Measurements from ENCODE around the gene C3. TPM values are rescaled to one million over a fixed set of nuclear protein-coding genes. Genes with fewer than 3 reads are reported as not detected.
A peak's percentile ranks its signal among the peaks of the same experiment; 100 is the strongest.

C3 gene
- total and polyA plus RNA-seq, 10 donors = 5.8 to 182 (median 27.5) TPM

- Histone ChIP-seq H3K27ac (no peak overlapping the region), H3K9me3 (no peaks in the 10 kb centered on the region), H3K36me3 (no peaks in the 10 kb centered on the region), H3K4me3 (no peak overlapping the region), H3K27me3 (replicated peaks in 1 of 7) (no peaks in the 10 kb centered on the region), H3K4me1 (no peaks in the 10 kb centered on the region)
- intact Hi-C loops (cut with DNase I; ENCODE audit: low total_unique reads) = no loop called here
- peak; percentile 20 for DNase-seq
- no peak for TF ChIP-seq CTCF (IDR thresholded peaks at IDR 0.05 in 8 of 11, conservative IDR thresholded peaks at IDR 0.05 in 3 of 11)
- no peak for TF ChIP-seq POLR2A (IDR thresholded peaks at IDR 0.05)
- no peak for TF ChIP-seq POLR2AphosphoS5 (IDR thresholded peaks at IDR 0.05)
- 79 to 82% (median 80%) methylated on average over 4 of the region's 4 CpGs for WGBS, 5 donors
Observed at GRCh38 chr19:6686628-6686975, 33.8 kb downstream of the C3 start.

- no peaks in the 10 kb centered on the region for H3K36me3 ChIP-seq
- 77 to 82% (median 80%) methylated on average over 15 of the region's 15 CpGs for WGBS, 5 donors
- TF ChIP-seq POLR2A (IDR thresholded peaks at IDR 0.05) = no peak
- no peak for TF ChIP-seq POLR2AphosphoS5 (IDR thresholded peaks at IDR 0.05)
- no peak for TF ChIP-seq CTCF (IDR thresholded peaks at IDR 0.05 in 8 of 11, conservative IDR thresholded peaks at IDR 0.05 in 3 of 11)
Observed at GRCh38 chr19:6685962-6686627, 34.4 kb downstream of the C3 start.

GRCh38 chr19:6685482-6685881 is 35.0 kb downstream of the C3 start:
- Histone ChIP-seq H3K4me1 (no peaks in the 10 kb centered on the region), H3K27ac (no peak overlapping the region), H3K9me3 (peaks cover 0 to 2% (median 0%) of the 10 kb centered on the region in 8 donors), H3K36me3 (no peaks in the 10 kb centered on the region), H3K27me3 (replicated peaks in 1 of 7) (no peaks in the 10 kb centered on the region), H3K4me3 (no peak overlapping the region)
- TF ChIP-seq POLR2AphosphoS5 (IDR thresholded peaks at IDR 0.05) (no peak), CTCF (IDR thresholded peaks at IDR 0.05 in 8 of 11, conservative IDR thresholded peaks at IDR 0.05 in 3 of 11) (no peak), POLR2A (IDR thresholded peaks at IDR 0.05) (no peak)
- peak; percentile 19 for DNase-seq
- intact Hi-C loops (cut with DNase I; ENCODE audit: low total_unique reads) = no loop called here
- WGBS, 5 donors = 82 to 91% (median 84%) methylated on average over 4 of the region's 4 CpGs

More at GRCh38 chr19:6685962-6686627, 34.4 kb downstream of the C3 start:
- peak; percentile 29 for DNase-seq
- Histone ChIP-seq H3K27me3 (replicated peaks in 1 of 7) (no peaks in the 10 kb centered on the region), H3K4me1 (no peaks in the 10 kb centered on the region), H3K4me3 (no peak overlapping the region), H3K27ac (no peak overlapping the region), H3K9me3 (no peaks in the 10 kb centered on the region)
- intact Hi-C loops (cut with DNase I; ENCODE audit: low total_unique reads) = no loop called here

- Histone ChIP-seq H3K36me3 (no peaks in the 10 kb centered on the region), H3K27me3 (replicated peaks in 1 of 7) (no peaks in the 10 kb centered on the region), H3K27ac (no peak overlapping the region), H3K4me1 (no peaks in the 10 kb centered on the region), H3K4me3 (no peak overlapping the region), H3K9me3 (peaks cover 0 to 6% (median 0%) of the 10 kb centered on the region in 8 donors)
- 86 to 93% (median 90%) methylated on average over 4 of the region's 4 CpGs for WGBS, 5 donors
- intact Hi-C loops (cut with DNase I; ENCODE audit: low total_unique reads) = no loop called here
- peak; percentile 14 for DNase-seq
- TF ChIP-seq CTCF (IDR thresholded peaks at IDR 0.05 in 8 of 11, conservative IDR thresholded peaks at IDR 0.05 in 3 of 11) (no peak), POLR2AphosphoS5 (IDR thresholded peaks at IDR 0.05) (no peak), POLR2A (IDR thresholded peaks at IDR 0.05) (no peak)
Observed at GRCh38 chr19:6683971-6684370, 36.5 kb downstream of the C3 start.

Measured in spleen (tissue), 11 donors.